B cell (primary cell): ENCODE data around the gene SPCS3. TPM values are rescaled to one million over a fixed set of nuclear protein-coding genes. Genes with fewer than 3 reads are reported as not detected.

Source experiments
- ATAC-seq: fragments of 200-7000 bp; cut with Tn5 transposase; one replicate; pipeline ENCODE4 v1.10.0; 2021; ENCODE audit warnings: low read depth, mild to moderate bottlenecking, moderate number of reproducible peaks, moderate library complexity
- CTCF ChIA-PET: fragments of 350-600 bp; sonication (Branson Sonifier 250); formaldehyde crosslinking; loops from one replicate; lab custom pipeline; 2021; ENCODE audit warnings: antibody characterized with exemption, inconsistent platforms; lab: Charles Lee
- POLR2A ChIA-PET: fragments of 350-600 bp; sonication (Branson Sonifier 250); formaldehyde crosslinking; loops from one replicate; lab custom pipeline; 2021; ENCODE audit warnings: antibody characterized with exemption; lab: Charles Lee
- DNase-seq: peaks from one replicate; pipeline ENCODE4 v3.0.0; 2013
- H2AFZ ChIP-seq: 2 replicates; pipeline ENCODE4 v1.6.1; 2012; ENCODE audit warnings: mild to moderate bottlenecking, low read depth, low read length; ENCODE audit not compliant: insufficient read depth, poor library complexity, severe bottlenecking
- H3K27ac ChIP-seq, 2 donors: 1 replicate in 1 of 2; 2 replicates in 1 of 2; pipeline ENCODE4 v1.5.1; 2012 to 2013; ENCODE audit warnings: low read length in 2 of 2, mild to moderate bottlenecking in 2 of 2, moderate library complexity in 1 of 2
- H3K27me3 ChIP-seq, 4 experiments: fragments of 200-600 bp in 1 of 4; sonication (generic) in 1 of 4; replicated peaks in 1 of 4; 1 replicate in 2 of 4; 2 replicates in 2 of 4; pipeline versions ENCODE4 v1.6.1 to v1.7.0; 2013 to 2016; ENCODE audit warnings: low read length in 3 of 4, mild to moderate bottlenecking in 2 of 4, mixed read lengths in 1 of 4, moderate library complexity in 1 of 4; ENCODE audit not compliant: insufficient read depth in 4 of 4, control insufficient read depth in 3 of 4; ENCODE audit errors: control extremely low read depth in 1 of 4
- H3K36me3 ChIP-seq, 2 experiments: replicated peaks in 1 of 2; 1 replicate in 1 of 2; 2 replicates in 1 of 2; pipeline versions ENCODE4 v1.6.1 to v1.7.1; 2013; ENCODE audit warnings: low read length in 1 of 2; ENCODE audit not compliant: insufficient read depth in 2 of 2, control insufficient read depth in 1 of 2; ENCODE audit errors: control extremely low read depth in 1 of 2, extremely low read depth in 1 of 2
- H3K4me1 ChIP-seq, 2 donors: fragments of 200-600 bp in 1 of 2; sonication (generic) in 1 of 2; 1 replicate in 1 of 2; 2 replicates in 1 of 2; pipeline versions ENCODE4 v1.5.1 to v1.6.1; 2013 to 2017; ENCODE audit warnings: low read length in 2 of 2; ENCODE audit not compliant: control insufficient read depth in 2 of 2, insufficient read depth in 2 of 2
- H3K4me2 ChIP-seq: replicated peaks from 2 replicates; pipeline ENCODE3; 2012; ENCODE audit warnings: mild to moderate bottlenecking, low read depth, low read length; ENCODE audit not compliant: poor library complexity, severe bottlenecking
- H3K4me3 ChIP-seq, 5 experiments: fragments of 200-600 bp in 1 of 5; sonication (generic) in 1 of 5; 1 replicate in 3 of 5; 2 replicates in 2 of 5; pipeline versions ENCODE4 v1.5.1 to v1.7.0; 2011 to 2016; ENCODE audit warnings: low read length in 4 of 5, mild to moderate bottlenecking in 4 of 5, low read depth in 2 of 5, control low read depth in 1 of 5, moderate library complexity in 1 of 5; ENCODE audit not compliant: insufficient read depth in 1 of 5; ENCODE audit errors: control extremely low read depth in 1 of 5, extremely low read depth in 1 of 5
- H3K79me2 ChIP-seq: fragments of 200-600 bp; sonication (generic); one replicate; pipeline ENCODE4 v1.6.0; 2016; ENCODE audit warnings: low read length; ENCODE audit not compliant: control insufficient read depth, insufficient read depth
- H3K9ac ChIP-seq: fragments of 200-600 bp; sonication (generic); 2 replicates; pipeline ENCODE4 v1.6.1; 2017; ENCODE audit warnings: mild to moderate bottlenecking, low read length, moderate library complexity
- H3K9me3 ChIP-seq, 3 donors: one replicate each; pipeline versions ENCODE4 v1.6.1 to v1.7.1; 2013; ENCODE audit warnings: low read length in 2 of 3; ENCODE audit not compliant: control insufficient read depth in 2 of 3, insufficient read depth in 1 of 3; ENCODE audit errors: control extremely low read depth in 1 of 3
- H4K20me1 ChIP-seq: 2 replicates; pipeline ENCODE4 v1.6.0; 2012; ENCODE audit warnings: mild to moderate bottlenecking, low read length; ENCODE audit not compliant: insufficient read depth, control insufficient read depth, poor library complexity, severe bottlenecking
- H3K27ac Mint-ChIP-seq: one replicate; pipeline ENCODE4 v1.8.0; 2021; ENCODE audit warnings: mixed read lengths
- H3K27me3 Mint-ChIP-seq: one replicate; pipeline ENCODE4 v1.8.0; 2021; ENCODE audit warnings: mixed read lengths
- H3K4me1 Mint-ChIP-seq: one replicate; pipeline ENCODE4 v1.8.0; 2021; ENCODE audit warnings: mixed read lengths
- H3K4me3 Mint-ChIP-seq: one replicate; pipeline ENCODE4 v1.8.0; 2021; ENCODE audit warnings: mixed read lengths
- H3K9me3 Mint-ChIP-seq: one replicate; pipeline ENCODE4 v1.8.0; 2022; ENCODE audit warnings: mixed read lengths; ENCODE audit not compliant: insufficient read depth
- EZH2 ChIP-seq: IDR thresholded peaks from 2 replicates; pipeline ENCODE4 v1.6.1; 2012; ENCODE audit warnings: borderline replicate concordance, low read depth, mild to moderate bottlenecking, moderate library complexity, low read length; ENCODE audit not compliant: insufficient read depth, poor library complexity, severe bottlenecking
- WGBS: methylation state at CpG from one replicate; pipeline ENCODE4 v1.1.5; 2013; ENCODE audit warnings: missing lambda C conversion rate; ENCODE audit not compliant: insufficient coverage; 5-methylcytosine and 5-hydroxymethylcytosine counted together
- intact Hi-C: fragments of 100-400 bp; cut with micrococcal nuclease; formaldehyde crosslinking; loops from one replicate; pipeline ENCODE4 v1.10.0; 2022
- polyA minus RNA-seq: library from RNA; depleted of rRNA, polyadenylated mRNA; stranded (reverse); fragments of >200 nt; gene quantifications from 2 replicates; pipeline ENCODE4 v1.2.3, GENCODE V29; 2012
- polyA plus RNA-seq: library from polyadenylated mRNA; depleted of rRNA; stranded (reverse); fragments of >200 nt; gene quantifications from 2 replicates; pipeline ENCODE4 v1.2.3, GENCODE V29; 2012
- total RNA-seq, 2 donors: library from RNA; stranded (reverse); fragments of 120-200 nt in 1 of 2; gene quantifications; 1 replicate in 1 of 2; 2 replicates in 1 of 2; pipeline versions ENCODE4 v1.2.3 to v1.2.4, GENCODE V29; 2013 to 2022
- TF ChIP-seq, protein P1 (sequence below): fragments of 200-600 bp; IDR thresholded peaks from one replicate; pipeline ENCODE4 v1.8.0; 2022; ENCODE audit warnings: antibody characterized with exemption, mild to moderate bottlenecking

SPCS3 gene
- 92.4 and 102 TPM in 2 replicates for total RNA-seq
- 81.8 TPM for total RNA-seq (2013)
- polyA plus RNA-seq = 27.8 and 59.5 TPM in 2 replicates
- polyA minus RNA-seq = 56.6 and 62.5 TPM in 2 replicates

DNA sequence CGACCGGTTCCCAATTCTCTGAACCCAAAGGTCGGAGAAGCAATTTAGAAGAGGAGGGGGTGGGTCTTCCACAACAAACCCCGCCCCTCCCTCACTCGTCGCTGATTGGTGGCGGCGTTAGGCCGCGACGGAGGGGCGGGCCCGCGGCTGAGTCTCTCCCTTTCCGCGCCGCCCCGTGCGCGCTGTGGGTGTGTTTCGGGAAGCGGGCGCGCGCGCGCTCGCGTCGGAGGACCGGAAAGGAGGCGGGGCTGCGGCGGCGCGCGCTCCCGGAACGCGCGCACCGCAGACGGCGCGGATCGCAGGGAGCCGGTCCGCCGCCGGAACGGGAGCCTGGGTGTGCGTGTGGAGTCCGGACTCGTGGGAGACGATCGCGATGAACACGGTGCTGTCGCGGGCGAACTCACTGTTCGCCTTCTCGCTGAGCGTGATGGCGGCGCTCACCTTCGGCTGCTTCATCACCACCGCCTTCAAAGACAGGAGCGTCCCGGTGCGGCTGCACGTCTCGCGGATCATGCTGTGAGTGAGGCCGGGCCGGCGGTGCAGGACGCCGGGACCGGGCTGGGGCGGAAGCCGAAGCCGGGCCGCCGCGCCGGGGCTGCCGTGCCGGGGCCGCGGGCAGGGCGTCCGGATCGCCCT, at the start of gene SPCS3:
Gene SPCS3 (plus strand): TSS at position 263 of the 636 bp plus-strand sequence. CDS start 111 bp downstream, at position 374.
- H3K27me3 Mint-ChIP-seq = no peaks in the 10 kb centered on the region
- H3K4me2 ChIP-seq = peak within 1 kb of the TSS; percentile 82
- POLR2A ChIA-PET = interaction anchor here (1.1 kb wide), 1 partner anchor 125 kb away, joined by 3 read pairs; the partner anchor contains the start of gene SPATA4
- peak within 1 kb of the TSS; percentile 97 for H3K27ac Mint-ChIP-seq
- no peak for TF ChIP-seq EZH2
- TF ChIP-seq, protein P1, sequence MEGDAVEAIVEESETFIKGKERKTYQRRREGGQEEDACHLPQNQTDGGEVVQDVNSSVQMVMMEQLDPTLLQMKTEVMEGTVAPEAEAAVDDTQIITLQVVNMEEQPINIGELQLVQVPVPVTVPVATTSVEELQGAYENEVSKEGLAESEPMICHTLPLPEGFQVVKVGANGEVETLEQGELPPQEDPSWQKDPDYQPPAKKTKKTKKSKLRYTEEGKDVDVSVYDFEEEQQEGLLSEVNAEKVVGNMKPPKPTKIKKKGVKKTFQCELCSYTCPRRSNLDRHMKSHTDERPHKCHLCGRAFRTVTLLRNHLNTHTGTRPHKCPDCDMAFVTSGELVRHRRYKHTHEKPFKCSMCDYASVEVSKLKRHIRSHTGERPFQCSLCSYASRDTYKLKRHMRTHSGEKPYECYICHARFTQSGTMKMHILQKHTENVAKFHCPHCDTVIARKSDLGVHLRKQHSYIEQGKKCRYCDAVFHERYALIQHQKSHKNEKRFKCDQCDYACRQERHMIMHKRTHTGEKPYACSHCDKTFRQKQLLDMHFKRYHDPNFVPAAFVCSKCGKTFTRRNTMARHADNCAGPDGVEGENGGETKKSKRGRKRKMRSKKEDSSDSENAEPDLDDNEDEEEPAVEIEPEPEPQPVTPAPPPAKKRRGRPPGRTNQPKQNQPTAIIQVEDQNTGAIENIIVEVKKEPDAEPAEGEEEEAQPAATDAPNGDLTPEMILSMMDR = no peak
- peak within 1 kb of the TSS; percentile 77 to 91 (median 84) for H3K4me3 ChIP-seq
- peaks cover 47% of the 10 kb centered on the region for H3K79me2 ChIP-seq
- H2AFZ ChIP-seq = peak within 1 kb of the TSS; percentile 75
- peaks cover 43% of the 10 kb centered on the region for H3K4me1 Mint-ChIP-seq
- H3K27me3 ChIP-seq = no peaks in the 10 kb centered on the region
- no peaks in the 10 kb centered on the region for H3K9me3 ChIP-seq
- WGBS = under 1% methylated on average over 90 of the region's 94 CpGs
- peaks cover 21 to 44% of the 10 kb centered on the region in 2 donors for H3K4me1 ChIP-seq
- ATAC-seq (peak; percentile 91), DNase-seq (peak; percentile 97)
- H3K36me3 ChIP-seq = peaks cover 0 to 2% of the 10 kb centered on the region in 2 experiments
- peak within 1 kb of the TSS; percentile 93 for H3K4me3 Mint-ChIP-seq
- H3K9ac ChIP-seq = peak within 1 kb of the TSS; percentile 88
- CTCF ChIA-PET = interaction anchor here (1.1 kb wide), 1 partner anchor 124 kb away, joined by 4 read pairs; no protein-coding TSS in a partner anchor
- peak within 1 kb of the TSS; percentile 84 to 95 for H3K27ac ChIP-seq
- intact Hi-C loops = loop anchor here (1.0 to 2.0 kb wide), 4 partner anchors 21 to 989 kb away; partner anchors contain the start of genes NEIL3, SPATA4 and WDR17
- H4K20me1 ChIP-seq = peaks cover 37% of the 10 kb centered on the region
- H3K9me3 Mint-ChIP-seq = no peaks in the 10 kb centered on the region

DNA sequence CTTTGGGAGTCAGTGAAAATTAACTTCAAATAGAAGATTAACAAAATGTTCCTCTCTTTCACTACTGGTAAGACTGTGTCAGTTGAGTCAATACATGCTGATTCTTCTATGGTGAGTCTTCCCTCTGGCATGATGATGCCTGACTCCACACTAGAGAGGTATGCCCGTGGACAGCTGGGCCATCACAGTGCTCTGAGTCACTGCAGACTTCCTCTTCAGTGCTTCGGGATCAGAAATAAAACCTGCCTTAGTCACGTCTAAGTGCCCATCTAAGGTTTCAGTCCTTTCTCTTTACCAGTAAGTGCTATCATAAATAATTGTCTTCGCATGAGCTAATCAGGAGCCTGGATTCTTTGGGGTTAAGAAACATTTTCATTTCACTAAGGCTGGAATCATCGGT, 49.1 kb upstream of the SPCS3 start:
- CTCF ChIA-PET = no interaction called here

More for the DNA sequence above, 49.1 kb upstream of the SPCS3 start:
- Mint-ChIP-seq H3K4me1 (no peaks in the 10 kb centered on the region), H3K4me3 (no peak overlapping the region), H3K27me3 (peaks cover 9% of the 10 kb centered on the region), H3K9me3 (no peaks in the 10 kb centered on the region), H3K27ac (no peak overlapping the region)
- Histone ChIP-seq H3K36me3 (no peaks in the 10 kb centered on the region), H3K79me2 (no peaks in the 10 kb centered on the region), H3K4me3 (no peak overlapping the region), H3K4me1 (no peaks in the 10 kb centered on the region), H3K27me3 (peaks cover 0 to 4% (median 0%) of the 10 kb centered on the region in 4 experiments), H3K9ac (no peak overlapping the region), H3K9me3 (no peaks in the 10 kb centered on the region), H4K20me1 (no peaks in the 10 kb centered on the region), H3K4me2 (no peak overlapping the region), H2AFZ (no peak overlapping the region), H3K27ac (no peak overlapping the region)
- no peak for DNase-seq
- intact Hi-C loops = no loop called here
- WGBS = 90% methylated on average over 1 of the region's 5 CpGs
- no peak for TF ChIP-seq EZH2
- TF ChIP-seq, protein P1 = no peak
- POLR2A ChIA-PET = no interaction called here
- ATAC-seq = no peak
